IPS-15b (cell line): Measurements from ENCODE around the gene STK32C.
"Not testable (repeated sequence)": the region's sequence is repeated elsewhere in the genome, so short reads cannot be mapped to it uniquely, and the experiment has no call there.

Source experiments
- H3K27me3 ChIP-seq: one replicate; pipeline ENCODE4 v1.6.1; 2013; ENCODE audit warnings: low read length; ENCODE audit not compliant: control insufficient read depth, insufficient read depth
- H3K36me3 ChIP-seq: one replicate; pipeline ENCODE4 v1.6.1; 2013; ENCODE audit warnings: low read length; ENCODE audit not compliant: control insufficient read depth, insufficient read depth
- H3K4me1 ChIP-seq: one replicate; pipeline ENCODE4 v1.6.1; 2013; ENCODE audit warnings: mild to moderate bottlenecking, low read length; ENCODE audit not compliant: control insufficient read depth, insufficient read depth
- H3K4me3 ChIP-seq: one replicate; pipeline ENCODE4 v1.5.1; 2013; ENCODE audit warnings: low read depth, low read length
- H3K9ac ChIP-seq: one replicate; pipeline ENCODE4 v1.6.1; 2013; ENCODE audit warnings: low read depth, mild to moderate bottlenecking, low read length
- H3K9me3 ChIP-seq: one replicate; pipeline ENCODE4 v1.6.1; 2013; ENCODE audit warnings: mild to moderate bottlenecking, low read length; ENCODE audit not compliant: control insufficient read depth, insufficient read depth

The STK32C gene

DNA sequence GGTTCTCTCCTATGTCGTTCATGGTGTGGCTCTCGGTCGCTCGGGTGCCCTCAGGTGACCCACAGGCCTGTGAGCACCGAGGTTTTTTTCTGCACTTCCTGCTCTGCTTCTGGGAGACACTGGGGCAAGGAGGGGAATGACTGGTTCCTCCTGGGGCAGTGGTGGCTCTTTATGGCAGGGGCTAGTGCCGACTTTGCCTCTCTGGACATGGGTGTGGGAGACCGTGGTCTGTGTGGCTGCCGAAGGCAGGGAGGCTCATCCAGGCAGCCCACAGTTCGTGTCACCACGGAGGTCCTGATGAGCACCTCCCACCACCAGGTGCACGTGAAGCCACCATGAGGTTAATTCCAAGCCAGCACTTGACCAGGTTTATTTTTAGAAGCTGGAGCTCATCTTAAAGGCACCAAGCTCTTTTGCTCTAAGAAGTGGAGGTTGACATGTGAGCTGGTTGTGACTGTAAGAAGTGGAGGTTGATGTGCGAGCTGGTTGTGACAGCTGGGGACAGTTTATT, 145.7 kb downstream of the STK32C start:
- no peak overlapping the region for H3K9ac ChIP-seq
- peaks cover 2% of the 10 kb centered on the region for H3K4me1 ChIP-seq
- H3K9me3 ChIP-seq, result no peaks in the 10 kb centered on the region
- H3K27me3 ChIP-seq, result no peaks in the 10 kb centered on the region
- H3K4me3 ChIP-seq, result no peak overlapping the region
- H3K36me3 ChIP-seq, result no peaks in the 10 kb centered on the region

- not testable (repeated sequence) for H3K27me3 ChIP-seq, H3K4me3 ChIP-seq, H3K4me1 ChIP-seq, H3K9me3 ChIP-seq, H3K9ac ChIP-seq, H3K36me3 ChIP-seq
These were observed 146.7 kb downstream of the STK32C start for GRCh38 chr10:132160834-132161622.

DNA sequence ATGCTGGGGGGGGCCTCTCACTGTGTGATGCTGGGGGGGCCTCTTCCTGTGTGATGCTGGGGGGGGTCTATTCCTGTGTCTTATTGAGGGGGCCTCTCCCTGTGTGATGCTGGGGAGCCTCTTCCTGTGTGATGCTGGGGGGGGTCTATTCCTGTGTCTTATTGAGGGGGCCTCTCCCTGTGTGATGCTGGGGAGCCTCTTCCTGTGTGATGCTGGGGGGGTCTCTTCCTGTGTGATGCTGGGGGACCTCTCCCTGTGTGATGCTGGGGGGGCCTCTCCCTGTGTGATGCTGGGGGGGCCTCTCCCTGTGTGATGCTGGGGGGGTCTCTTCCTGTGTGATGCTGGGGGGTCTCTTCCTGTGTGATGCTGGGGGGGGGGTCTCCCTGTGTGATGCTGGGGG, 147.5 kb downstream of the STK32C start:
- H3K36me3 ChIP-seq, H3K4me1 ChIP-seq, H3K27me3 ChIP-seq, H3K9me3 ChIP-seq, H3K9ac ChIP-seq, H3K4me3 ChIP-seq: not testable (repeated sequence)

GRCh38 chr10:132159302-132160230, 148.2 kb downstream of the STK32C start:
- H3K9ac ChIP-seq, H3K4me3 ChIP-seq: not testable (repeated sequence)

DNA sequence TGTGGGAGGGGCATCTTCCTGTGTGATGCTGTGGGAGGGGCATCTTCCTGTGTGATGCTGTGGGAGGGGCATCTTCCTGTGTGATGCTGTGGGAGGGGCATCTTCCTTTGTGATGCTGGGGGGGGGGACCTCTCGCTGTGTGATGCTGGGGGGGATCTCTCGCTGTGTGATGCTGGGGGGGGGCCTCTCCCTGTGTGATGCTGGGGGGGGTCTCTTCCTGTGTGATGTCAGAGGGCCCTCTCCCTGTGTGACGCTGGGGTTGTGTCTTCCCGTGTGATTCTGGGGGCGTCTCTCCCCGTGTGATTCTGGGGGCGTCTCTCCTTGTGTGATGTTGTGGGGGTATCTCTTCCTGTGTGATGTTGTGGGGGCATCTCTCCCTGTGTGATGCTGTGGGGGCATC, 148.9 kb downstream of the STK32C start:
- Histone ChIP-seq H3K27me3 (no peaks in the 10 kb centered on the region), H3K9me3 (no peaks in the 10 kb centered on the region), H3K9ac (no peak overlapping the region), H3K4me1 (peaks cover 2% of the 10 kb centered on the region), H3K4me3 (no peak overlapping the region), H3K36me3 (no peaks in the 10 kb centered on the region)

More at GRCh38 chr10:132159302-132160230, 148.2 kb downstream of the STK32C start:
- not testable (repeated sequence) for H3K36me3 ChIP-seq, H3K27me3 ChIP-seq, H3K9me3 ChIP-seq, H3K4me1 ChIP-seq

GRCh38 chr10:132158122-132158741, 149.5 kb downstream of the STK32C start:
- H3K4me3 ChIP-seq, result no peak overlapping the region
- no peaks in the 10 kb centered on the region for H3K4me1 ChIP-seq
- H3K36me3 ChIP-seq, result no peaks in the 10 kb centered on the region
- H3K9me3 ChIP-seq, result no peaks in the 10 kb centered on the region
- H3K27me3 ChIP-seq, result no peaks in the 10 kb centered on the region
- H3K9ac ChIP-seq, result no peak overlapping the region
